K562 treated with DMSO at 1 percent for 4 hours (cell line): ENCODE results near the gene BLCAP. TPM values are rescaled to one million over a fixed set of nuclear protein-coding genes. Genes with fewer than 3 reads are reported as not detected.

Experiments
- total RNA-seq: library from RNA; unstranded; fragments of 300-600 nt; gene quantifications from 2 replicates; pipeline ENCODE4 v1.2.3, GENCODE V29; 2022; ENCODE audit not compliant: insufficient read depth

Gene BLCAP, protein sequence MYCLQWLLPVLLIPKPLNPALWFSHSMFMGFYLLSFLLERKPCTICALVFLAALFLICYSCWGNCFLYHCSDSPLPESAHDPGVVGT
- 34.8 and 37.2 TPM in 2 replicates for total RNA-seq

DNA sequence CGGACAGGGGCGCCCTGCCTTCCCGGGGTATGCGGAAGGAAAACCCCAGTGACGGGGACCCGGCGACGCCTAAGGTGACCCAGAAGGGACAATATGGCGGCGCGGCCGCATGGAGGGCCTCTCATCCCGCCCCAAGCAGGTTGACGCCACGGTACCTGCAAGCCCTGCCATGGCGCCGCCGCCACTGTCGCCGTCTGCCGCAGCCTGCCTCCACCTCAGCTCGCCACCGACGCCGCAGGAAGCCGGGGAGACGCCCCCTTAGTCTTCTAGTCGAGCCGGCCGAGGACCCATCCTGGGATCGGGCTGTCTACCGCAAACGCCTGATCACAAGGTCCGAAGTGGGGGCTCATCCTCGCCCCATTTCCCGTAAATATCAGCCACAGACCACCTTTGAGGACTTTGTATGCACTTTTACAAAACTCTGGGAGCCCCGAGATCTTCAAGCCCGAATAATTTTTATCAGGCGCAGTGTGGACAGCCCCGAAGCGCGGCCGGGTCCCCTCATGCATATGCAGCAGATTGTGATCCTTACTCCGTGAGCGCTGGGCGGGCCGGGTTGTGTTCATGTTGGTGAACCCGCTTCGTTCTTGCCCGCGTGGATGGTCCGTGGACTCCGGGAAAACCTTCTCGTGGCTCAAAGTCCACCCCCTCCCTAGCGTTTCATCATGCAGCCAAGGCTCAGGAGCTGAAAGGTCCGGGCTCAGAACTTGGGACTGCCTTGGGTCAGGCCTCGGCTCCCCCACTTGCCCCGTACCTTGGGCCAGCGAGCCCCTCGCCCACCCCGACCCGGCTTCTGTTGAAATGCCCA lies at the start of gene BLCAP:
Gene BLCAP, minus strand, starts transcription at position 239 of the 808 bp plus-strand sequence. CDS start 8,702 bp downstream, outside the sequence.

DNA sequence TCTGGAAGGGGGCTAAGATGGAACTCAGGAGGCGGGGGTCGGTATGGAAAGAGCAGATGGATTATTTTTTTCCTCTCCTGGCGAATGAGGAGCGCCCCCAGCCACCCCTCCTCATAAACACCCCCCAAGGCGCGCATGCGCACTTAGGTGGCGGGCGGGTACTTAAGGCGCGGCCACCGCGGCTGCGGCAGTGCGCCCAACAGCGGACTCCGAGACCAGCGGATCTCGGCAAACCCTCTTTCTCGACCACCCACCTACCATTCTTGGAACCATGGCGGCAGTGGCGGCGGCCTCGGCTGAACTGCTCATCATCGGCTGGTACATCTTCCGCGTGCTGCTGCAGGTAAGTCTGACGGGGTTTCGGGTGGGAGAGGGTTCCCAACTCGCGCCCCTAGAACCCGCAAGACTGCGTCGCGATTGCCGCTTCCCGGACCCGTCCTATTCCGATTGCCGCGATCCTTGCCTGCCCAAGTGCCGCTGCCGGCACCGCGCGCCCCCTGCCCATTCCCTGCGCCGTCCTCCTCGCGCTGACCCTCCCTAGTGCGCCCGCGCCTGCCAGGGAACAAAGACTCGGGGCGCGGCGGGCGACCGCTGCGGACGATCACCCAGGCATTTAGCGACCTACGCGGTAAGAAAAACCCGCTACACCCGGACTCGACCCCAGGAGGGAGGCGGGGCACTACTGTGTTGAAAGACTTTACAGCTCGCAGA lies 6.5 kb downstream of the BLCAP start, which contains the start of gene NNAT:
Gene NNAT, plus strand, starts transcription at position 190 of the 711 bp plus-strand sequence. Its CDS starts 82 bp downstream, at position 272.

Other genes starting within 250 kb of the BLCAP start
- 15.0 and 15.1 TPM in 2 replicates for gene MANBAL, start 238.2 kb downstream of the BLCAP start, total RNA-seq
- 3.6 and 5.8 TPM in 2 replicates for gene SRC, start 181.7 kb downstream of the BLCAP start, total RNA-seq
- gene NNAT, start 6.6 kb downstream of the BLCAP start, total RNA-seq: not detected in 2 replicates
- 39.9 and 48.5 TPM in 2 replicates for gene CTNNBL1, start 166.2 kb upstream of the BLCAP start, total RNA-seq